22Rv1 (cell line): ENCODE data around the gene RPA1.

Experiments
- CTCF ChIP-seq: fragments of 450-650 bp; IDR thresholded peaks from 2 replicates; pipeline ENCODE4 v1.5.1; 2017; ENCODE audit warnings: mild to moderate bottlenecking
- ZFX ChIP-seq: fragments of 450-650 bp; IDR thresholded peaks from 2 replicates; pipeline ENCODE4 v1.6.1; 2017; ENCODE audit warnings: antibody characterized with exemption, borderline replicate concordance

GRCh38 chr17:1803280-1803679 is 26.5 kb upstream of the RPA1 start:
- TF ChIP-seq CTCF (no peak), ZFX (no peak)
